ENCODE results near the gene NSD2.

Gene NSD2

GRCh38 chr4:1856943-1857699 is 14.1 kb upstream of the NSD2 start:
- TF ChIP-seq, protein P1, sequence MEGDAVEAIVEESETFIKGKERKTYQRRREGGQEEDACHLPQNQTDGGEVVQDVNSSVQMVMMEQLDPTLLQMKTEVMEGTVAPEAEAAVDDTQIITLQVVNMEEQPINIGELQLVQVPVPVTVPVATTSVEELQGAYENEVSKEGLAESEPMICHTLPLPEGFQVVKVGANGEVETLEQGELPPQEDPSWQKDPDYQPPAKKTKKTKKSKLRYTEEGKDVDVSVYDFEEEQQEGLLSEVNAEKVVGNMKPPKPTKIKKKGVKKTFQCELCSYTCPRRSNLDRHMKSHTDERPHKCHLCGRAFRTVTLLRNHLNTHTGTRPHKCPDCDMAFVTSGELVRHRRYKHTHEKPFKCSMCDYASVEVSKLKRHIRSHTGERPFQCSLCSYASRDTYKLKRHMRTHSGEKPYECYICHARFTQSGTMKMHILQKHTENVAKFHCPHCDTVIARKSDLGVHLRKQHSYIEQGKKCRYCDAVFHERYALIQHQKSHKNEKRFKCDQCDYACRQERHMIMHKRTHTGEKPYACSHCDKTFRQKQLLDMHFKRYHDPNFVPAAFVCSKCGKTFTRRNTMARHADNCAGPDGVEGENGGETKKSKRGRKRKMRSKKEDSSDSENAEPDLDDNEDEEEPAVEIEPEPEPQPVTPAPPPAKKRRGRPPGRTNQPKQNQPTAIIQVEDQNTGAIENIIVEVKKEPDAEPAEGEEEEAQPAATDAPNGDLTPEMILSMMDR (conservative IDR thresholded peaks at IDR 0.05; ENCODE audit: low read depth, low read length) = no peak
- H3K4me3 ChIP-seq (ENCODE audit: low read depth, low read length) = peak overlapping the region; percentile 88
- peak; percentile 34 for DNase-seq (ENCODE audit: low read depth)

GRCh38 chr4:1857931-1858330 is 13.3 kb upstream of the NSD2 start:
- no peak for DNase-seq (ENCODE audit: low read depth)
- TF ChIP-seq, protein P1 (conservative IDR thresholded peaks at IDR 0.05; ENCODE audit: low read depth, low read length) = no peak
- no peak overlapping the region for H3K4me3 ChIP-seq (ENCODE audit: low read depth, low read length)

DNA sequence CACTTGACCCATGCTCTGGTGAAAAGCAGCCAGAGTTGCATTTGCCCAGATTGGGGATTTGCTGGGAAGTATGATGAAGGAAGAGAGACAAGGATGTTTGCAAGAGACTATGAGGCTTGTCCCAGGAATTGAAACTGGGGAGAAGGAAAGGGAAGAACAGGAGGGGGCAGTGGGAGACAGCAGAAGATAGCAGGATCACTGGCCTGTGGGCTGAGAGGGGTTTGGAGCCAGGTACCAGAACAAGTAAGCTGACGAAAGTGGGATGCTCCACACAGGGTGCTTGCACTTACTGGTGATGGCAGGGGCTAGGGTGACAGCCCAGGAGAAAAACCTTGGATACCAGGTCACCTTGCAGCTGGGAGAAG is 11.8 kb upstream of the NSD2 start:
- no peak for DNase-seq (ENCODE audit: low read depth)
- TF ChIP-seq, protein P1 (conservative IDR thresholded peaks at IDR 0.05; ENCODE audit: low read depth, low read length) = no peak
- H3K4me3 ChIP-seq (ENCODE audit: low read depth, low read length) = no peak overlapping the region

DNA sequence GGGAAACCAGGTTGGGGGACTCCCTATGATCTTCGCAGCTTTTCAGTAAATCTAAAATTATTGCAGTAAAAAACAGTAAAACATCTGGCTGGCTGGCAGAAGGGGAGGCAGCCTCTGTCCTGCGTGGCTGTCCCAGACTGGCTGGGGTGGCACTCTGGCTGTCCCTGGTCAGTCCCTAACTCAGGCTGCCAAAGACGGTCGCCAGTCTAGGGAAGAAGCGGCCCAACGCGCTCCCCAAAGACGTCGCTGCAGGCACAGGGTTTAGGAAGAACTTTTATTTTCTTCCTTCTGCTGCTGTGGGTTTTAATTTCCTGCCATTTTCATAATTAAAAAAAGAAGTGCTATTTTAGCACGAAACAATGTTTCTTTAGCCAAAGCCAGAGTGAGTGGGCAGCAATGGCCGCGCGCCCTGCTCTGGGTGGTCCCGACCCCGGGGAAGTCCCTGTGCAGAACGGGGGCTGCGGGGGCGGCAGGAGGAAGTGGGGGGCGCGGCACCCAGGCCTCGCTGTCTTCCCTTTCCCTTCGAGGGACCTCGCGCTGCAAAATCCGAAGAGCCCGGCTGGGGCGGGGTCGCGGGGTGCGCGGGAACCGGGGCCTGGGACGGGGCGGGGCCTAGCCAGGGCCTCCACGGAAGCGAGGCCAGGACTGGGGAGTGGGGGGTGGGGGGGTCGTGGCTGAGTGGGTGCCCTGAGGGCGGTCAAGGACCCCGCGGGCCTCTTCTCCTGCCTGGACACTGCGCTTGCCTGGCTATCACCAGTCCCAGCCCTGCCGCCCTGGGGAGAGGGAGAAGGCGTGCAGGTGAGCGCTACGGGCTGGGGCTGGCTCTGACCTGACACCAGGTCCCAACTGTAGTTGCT is 8.9 kb upstream of the NSD2 start:
- H3K4me3 ChIP-seq (ENCODE audit: low read depth, low read length) = peak overlapping the region; percentile 43
- no peak for DNase-seq (ENCODE audit: low read depth)
- TF ChIP-seq, protein P1 (conservative IDR thresholded peaks at IDR 0.05; ENCODE audit: low read depth, low read length) = no peak

GRCh38 chr4:1862961-1863296 is 8.3 kb upstream of the NSD2 start:
- TF ChIP-seq, protein P1 (conservative IDR thresholded peaks at IDR 0.05; ENCODE audit: low read depth, low read length) = no peak
- DNase-seq (ENCODE audit: low read depth) = no peak
- H3K4me3 ChIP-seq (ENCODE audit: low read depth, low read length) = no peak overlapping the region

DNA sequence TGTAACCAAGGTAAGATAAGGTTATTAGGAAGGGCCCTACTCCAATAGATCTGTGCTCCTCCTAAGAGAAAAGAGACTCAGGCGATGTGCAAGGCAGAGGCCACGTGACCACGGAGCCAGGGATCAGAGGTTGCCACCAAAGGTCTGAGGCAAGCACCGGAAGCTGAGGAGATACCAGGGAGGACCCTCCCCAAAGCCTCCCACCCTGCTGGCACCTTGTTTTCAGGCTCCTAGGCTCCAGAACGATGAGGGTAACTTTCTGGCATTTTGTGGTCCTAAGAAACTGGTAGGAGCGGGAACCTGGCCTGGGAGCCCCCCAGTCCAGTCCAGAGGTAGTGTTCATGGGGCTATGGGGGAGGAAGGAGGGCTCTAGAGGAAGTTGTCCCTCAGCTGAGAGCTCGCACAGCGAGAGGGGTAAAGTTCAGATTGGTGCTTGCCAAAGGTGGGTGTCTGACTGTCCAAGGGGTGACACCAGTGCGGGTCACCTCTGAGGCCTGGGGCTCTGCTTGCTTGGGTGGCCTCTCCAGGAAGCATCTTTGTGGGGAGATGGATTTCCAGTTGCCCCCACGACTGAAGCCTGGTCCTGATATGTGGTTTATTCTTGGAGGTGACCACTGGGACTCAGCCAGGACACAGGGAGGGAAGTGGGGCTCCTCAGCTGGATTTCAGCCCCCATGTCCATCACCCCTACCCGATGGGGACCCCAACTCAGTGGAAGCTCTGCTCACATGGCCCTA is 7.7 kb upstream of the NSD2 start:
- TF ChIP-seq, protein P1 (conservative IDR thresholded peaks at IDR 0.05; ENCODE audit: low read depth, low read length) = no peak
- H3K4me3 ChIP-seq (ENCODE audit: low read depth, low read length) = no peak overlapping the region
- no peak for DNase-seq (ENCODE audit: low read depth)
